HepG2 (cell line): Measurements from ENCODE around the gene EVA1A. TPM values are rescaled to one million over a fixed set of nuclear protein-coding genes. Genes with fewer than 3 reads are reported as not detected.

Experiments
- ATAC-seq: fragments of 200-7000 bp; cut with Tn5 transposase; 3 replicates; pipeline ENCODE4 v1.9.1; 2020; ENCODE audit warnings: mild to moderate bottlenecking, moderate library complexity
- BruUV-seq: library from RNA; stranded (reverse); fragments of 400-500 nt; replicated peaks from 2 replicates; lab custom pipeline; 2021; lab: Mats Ljungman, UMichigan
- CTCF ChIA-PET: fragments of 300-600 bp; formaldehyde crosslinking; extraction: SDS; loops from one replicate; lab custom pipeline; 2021; ENCODE audit warnings: low total read pairs, inconsistent platforms, low intra/inter-chr PET ratio; lab: Yijun Ruan, JAX
- POLR2A ChIA-PET: fragments of 350-600 bp; sonication (Branson Sonifier 250); formaldehyde crosslinking; loops from one replicate; lab custom pipeline; 2020; ENCODE audit warnings: antibody characterized with exemption, inconsistent platforms; lab: Yijun Ruan, JAX
- DNase-seq: peaks from one replicate; pipeline ENCODE4 v3.0.0-alpha.2; 2015; ENCODE audit warnings: low spot score
- FAIRE-seq: peaks from 3 replicates; lab custom pipeline; 2011; peaks lifted over from hg19 to GRCh38; lab: Jason Lieb, UNC
- H2AFZ ChIP-seq: one replicate; pipeline ENCODE4 v1.6.1; 2011; ENCODE audit warnings: low read length, inconsistent platforms
- H3K27ac ChIP-seq: fragments of 300-600 bp; 3 replicates; pipeline ENCODE4 v1.8.0; 2011; ENCODE audit warnings: mixed run types, mild to moderate bottlenecking, mixed read lengths, low read length, inconsistent platforms; ENCODE audit not compliant: insufficient read depth; ENCODE audit errors: extremely low read length
- H3K27me3 ChIP-seq, 2 experiments: fragments of 200-600 bp in 1 of 2; 2 replicates in 1 of 2; 3 replicates in 1 of 2; pipeline versions ENCODE4 v1.6.0 to v1.8.0; 2011; ENCODE audit warnings: low read length in 2 of 2, mild to moderate bottlenecking in 2 of 2, moderate library complexity in 2 of 2, inconsistent platforms in 1 of 2; ENCODE audit not compliant: insufficient read depth in 2 of 2, control insufficient read depth in 1 of 2
- H3K36me3 ChIP-seq, 2 experiments: fragments of 200-600 bp in 1 of 2; replicated peaks in 1 of 2; 2 replicates in 1 of 2; 3 replicates in 1 of 2; pipeline versions ENCODE4 v1.5.1 to v1.8.0; 2011; ENCODE audit warnings: low read length in 2 of 2, inconsistent platforms in 1 of 2; ENCODE audit not compliant: insufficient read depth in 2 of 2, control insufficient read depth in 1 of 2
- H3K4me1 ChIP-seq: 2 replicates; pipeline ENCODE4 v1.5.1; 2012; ENCODE audit warnings: low read length, inconsistent platforms; ENCODE audit not compliant: insufficient read depth
- H3K4me2 ChIP-seq: 2 replicates; pipeline ENCODE4 v1.6.0; 2011; ENCODE audit warnings: low read depth, low read length, inconsistent platforms
- H3K4me3 ChIP-seq, 3 experiments: fragments of 200-600 bp in 1 of 3; sonication (generic), shearing (Covaris generic) in 1 of 3; replicated peaks in 1 of 3; 2 replicates each; pipeline ENCODE4 v1.5.1; 2011 to 2016; ENCODE audit warnings: low read length in 3 of 3, inconsistent platforms in 2 of 3, low read depth in 2 of 3, mild to moderate bottlenecking in 2 of 3, control low read depth in 1 of 3, mixed read lengths in 1 of 3; ENCODE audit not compliant: insufficient read depth in 1 of 3
- H3K79me2 ChIP-seq: one replicate; pipeline ENCODE4 v1.6.1; 2011; ENCODE audit warnings: low read length, inconsistent platforms; ENCODE audit not compliant: insufficient read depth
- H3K9ac ChIP-seq: 2 replicates; pipeline ENCODE4 v1.6.0; 2011; ENCODE audit warnings: mild to moderate bottlenecking, low read depth, low read length, inconsistent platforms; ENCODE audit not compliant: insufficient read depth
- H3K9me3 ChIP-seq: 2 replicates; pipeline ENCODE4 v1.5.1; 2012; ENCODE audit warnings: mild to moderate bottlenecking, low read length
- H4K20me1 ChIP-seq: 2 replicates; pipeline ENCODE4 v1.6.0; 2011; ENCODE audit warnings: inconsistent platforms, mild to moderate bottlenecking, low read length, moderate library complexity; ENCODE audit not compliant: insufficient read depth
- BORCS8-MEF2B ChIP-seq: sonication (generic); formaldehyde crosslinking; IDR thresholded peaks from 2 replicates; pipeline ENCODE4 v1.8.0; 2022; ENCODE audit warnings: mild to moderate bottlenecking, missing genetic modification reagents
- CREM ChIP-seq, 2 experiments: sonication (generic) in 1 of 2; formaldehyde crosslinking in 1 of 2; IDR thresholded peaks; 2 replicates each; pipeline versions ENCODE4 v1.4.0 to v1.6.1; 2016 to 2020; ENCODE audit warnings: antibody characterized with exemption in 1 of 2, mild to moderate bottlenecking in 1 of 2, missing genetic modification reagents in 1 of 2
- ELF4 ChIP-seq: sonication (generic); formaldehyde crosslinking; IDR thresholded peaks from 2 replicates; pipeline ENCODE4 v1.5.0; 2020; ENCODE audit warnings: missing genetic modification reagents, mild to moderate bottlenecking, moderate library complexity, borderline replicate concordance
- EZH2 ChIP-seq: conservative IDR thresholded peaks from 2 replicates; pipeline ENCODE4 v1.6.1; 2012; ENCODE audit warnings: mild to moderate bottlenecking, low read depth, low read length, moderate library complexity
- KLF12 ChIP-seq: sonication (generic); formaldehyde crosslinking; IDR thresholded peaks from 2 replicates; pipeline ENCODE4 v1.4.0; 2020; ENCODE audit warnings: missing genetic modification reagents, borderline replicate concordance
- MAFF ChIP-seq: IDR thresholded peaks from 2 replicates; pipeline ENCODE4 v1.6.1; 2011; ENCODE audit warnings: low read depth, low read length, improper control_type of control experiment
- MAFK ChIP-seq, 2 experiments: IDR thresholded peaks in 1 of 2; conservative IDR thresholded peaks in 1 of 2; 2 replicates each; pipeline ENCODE4 v1.6.1; 2011; ENCODE audit warnings: improper control_type of control experiment in 2 of 2, low read length in 2 of 2
- MED1 ChIP-seq: sonication (generic); formaldehyde crosslinking; IDR thresholded peaks from 2 replicates; pipeline ENCODE4 v1.4.0; 2020; ENCODE audit warnings: missing genetic modification reagents
- MIXL1 ChIP-seq: IDR thresholded peaks from 2 replicates; pipeline ENCODE4 v1.6.1; 2016
- NFE2L2 ChIP-seq: fragments of 150-350 bp; IDR thresholded peaks from 2 replicates; pipeline ENCODE4 v1.6.1; 2014; ENCODE audit warnings: low read length
- NFKBIZ ChIP-seq: IDR thresholded peaks from 2 replicates; pipeline ENCODE4 v1.6.1; 2018; ENCODE audit warnings: missing genetic modification reagents, missing compliant biosample characterization
- POGZ ChIP-seq: sonication (generic); formaldehyde crosslinking; IDR thresholded peaks from 2 replicates; pipeline ENCODE4 v1.4.0; 2020; ENCODE audit warnings: mild to moderate bottlenecking, missing genetic modification reagents
- RAD21 ChIP-seq: fragments of 450-650 bp; formaldehyde crosslinking; IDR thresholded peaks from 2 replicates; pipeline ENCODE4 v1.5.0; 2020; ENCODE audit warnings: mild to moderate bottlenecking
- SALL1 ChIP-seq: sonication (generic); formaldehyde crosslinking; IDR thresholded peaks from 2 replicates; pipeline ENCODE4 v1.8.0; 2022; ENCODE audit warnings: mild to moderate bottlenecking, missing genetic modification reagents
- SRF ChIP-seq: IDR thresholded peaks from 2 replicates; pipeline ENCODE4 v1.6.1; 2011; ENCODE audit warnings: mild to moderate bottlenecking, low read depth, low read length, moderate library complexity
- TARDBP ChIP-seq: sonication (generic); formaldehyde crosslinking; IDR thresholded peaks from 2 replicates; pipeline ENCODE4 v1.8.0; 2022; ENCODE audit warnings: mild to moderate bottlenecking, missing genetic modification reagents
- ZNF124 ChIP-seq: sonication (generic); formaldehyde crosslinking; IDR thresholded peaks from 2 replicates; pipeline ENCODE4 v1.4.0; 2020; ENCODE audit warnings: missing genetic modification reagents
- ZNF138 ChIP-seq: sonication (generic); formaldehyde crosslinking; IDR thresholded peaks from 2 replicates; pipeline ENCODE4 v1.5.0; 2020; ENCODE audit warnings: mild to moderate bottlenecking, low read depth, missing genetic modification reagents
- ZNF180 ChIP-seq: sonication (generic); formaldehyde crosslinking; IDR thresholded peaks from 2 replicates; pipeline ENCODE4 v1.4.0; 2020; ENCODE audit warnings: low read depth, missing genetic modification reagents, borderline replicate concordance
- ZNF335 ChIP-seq: sonication (generic); formaldehyde crosslinking; IDR thresholded peaks from 2 replicates; pipeline ENCODE4 v1.4.0; 2020; ENCODE audit warnings: missing genetic modification reagents
- ZNF576 ChIP-seq: sonication (generic); formaldehyde crosslinking; IDR thresholded peaks from 2 replicates; pipeline ENCODE4 v1.4.0; 2020; ENCODE audit warnings: mild to moderate bottlenecking, missing genetic modification reagents
- ZNF747 ChIP-seq: sonication (generic); formaldehyde crosslinking; IDR thresholded peaks from 2 replicates; pipeline ENCODE4 v1.8.1; 2023; ENCODE audit warnings: missing genetic modification reagents, mild to moderate bottlenecking, borderline replicate concordance
- ZNF891 ChIP-seq: sonication (generic); formaldehyde crosslinking; IDR thresholded peaks from 2 replicates; pipeline ENCODE4 v1.5.0; 2020; ENCODE audit warnings: mild to moderate bottlenecking, missing genetic modification reagents
- WGBS: methylation state at CpG from one replicate; pipeline ENCODE4 v1.1.6; 2017; ENCODE audit warnings: low lambda C conversion rate; 5-methylcytosine and 5-hydroxymethylcytosine counted together
- in situ Hi-C: cut with HindIII; loops from 2 replicates; pipeline ENCODE4 v1.10.0; 2017; ENCODE audit warnings: low pct_unique_long_range_greater_than_20kb; ENCODE audit not compliant: extremely low pct_ligation_motif_present
- intact Hi-C: fragments of 100-400 bp; cut with micrococcal nuclease; formaldehyde crosslinking; loops from one replicate; pipeline ENCODE4 v1.10.0; 2022; ENCODE audit not compliant: unreplicated experiment
- polyA plus RNA-seq, 8 experiments: library from polyadenylated mRNA; depleted of rRNA in 3 of 8; stranded (reverse) in 7 of 8; unstranded in 1 of 8; fragments of >200 nt; fragmentation: Illumina TruSeq in 4 of 8; extraction: Trizol in 4 of 8; gene quantifications; 2 replicates each; pipeline versions ENCODE4 v1.2.1 to v1.2.3, GENCODE V29; 2011 to 2016; ENCODE audit warnings: low read depth in 4 of 8, missing spikeins in 1 of 8, mixed read lengths in 1 of 8; ENCODE audit not compliant: insufficient read depth in 1 of 8
- total RNA-seq, 5 experiments: library from RNA; depleted of rRNA; stranded (reverse); fragments of >200 nt; fragmentation: Illumina TruSeq; extraction: Trizol; gene quantifications; 2 replicates each; pipeline ENCODE4 v1.2.3, GENCODE V29; 2016; ENCODE audit warnings: low read depth in 1 of 5
- TF ChIP-seq, protein P1 (sequence below): sonication (generic); formaldehyde crosslinking; conservative IDR thresholded peaks from 2 replicates; pipeline ENCODE4 v1.4.0; 2020; ENCODE audit warnings: mild to moderate bottlenecking, missing genetic modification reagents, moderate library complexity

EVA1A gene
- total and polyA plus RNA-seq, 2 of the 13 experiments (the other 11 are each of a cell fraction or from before 2014, with no cell fraction given), result 57.5 to 57.8 TPM

GRCh38 chr2:75459565-75460310 lies 101.0 kb downstream of the EVA1A start:
- intact Hi-C loops (no loop called here), in situ Hi-C loops (no loop called here)
- peak; percentile 15 for DNase-seq
- TF ChIP-seq MIXL1 (0 out of 2 replicates have a peak, but pooled peaks have one; percentile 10), EZH2 (no peak), ZNF138 (CRISPR knock-in tag) (no peak), ZNF891 (CRISPR knock-in tag) (no peak), MED1 (peak; percentile 63), ZNF180 (CRISPR knock-in tag) (no peak), TARDBP (CRISPR knock-in tag) (no peak), NFKBIZ (CRISPR knock-in tag) (no peak), NFE2L2 (no peak), ELF4 (CRISPR knock-in tag) (no peak), MAFK (conservative IDR thresholded peaks at IDR 0.05 in 1 of 2, IDR thresholded peaks at IDR 0.05 in 1 of 2; ENCODE audit: low read length in 2 of 2) (peak; percentile 100), KLF12 (CRISPR knock-in tag) (no peak), CREM (IDR thresholded peaks at IDR 0.05) (no peak), CREM (CRISPR knock-in tag; IDR thresholded peaks at IDR 0.05) (no peak), SALL1 (peak; percentile 53; the same call in 1 of the 2 replicates), ZNF576 (CRISPR knock-in tag) (no peak), SRF (no peak), ZNF335 (CRISPR knock-in tag) (no peak), ZNF124 (peak; percentile 77; the same call in 1 of the 2 replicates), POGZ (CRISPR knock-in tag) (no peak), ZNF747 (CRISPR knock-in tag) (no peak), BORCS8-MEF2B (no peak), RAD21 (CRISPR knock-in tag) (no peak), MAFF (peak; percentile 100)
- TF ChIP-seq, protein P1, sequence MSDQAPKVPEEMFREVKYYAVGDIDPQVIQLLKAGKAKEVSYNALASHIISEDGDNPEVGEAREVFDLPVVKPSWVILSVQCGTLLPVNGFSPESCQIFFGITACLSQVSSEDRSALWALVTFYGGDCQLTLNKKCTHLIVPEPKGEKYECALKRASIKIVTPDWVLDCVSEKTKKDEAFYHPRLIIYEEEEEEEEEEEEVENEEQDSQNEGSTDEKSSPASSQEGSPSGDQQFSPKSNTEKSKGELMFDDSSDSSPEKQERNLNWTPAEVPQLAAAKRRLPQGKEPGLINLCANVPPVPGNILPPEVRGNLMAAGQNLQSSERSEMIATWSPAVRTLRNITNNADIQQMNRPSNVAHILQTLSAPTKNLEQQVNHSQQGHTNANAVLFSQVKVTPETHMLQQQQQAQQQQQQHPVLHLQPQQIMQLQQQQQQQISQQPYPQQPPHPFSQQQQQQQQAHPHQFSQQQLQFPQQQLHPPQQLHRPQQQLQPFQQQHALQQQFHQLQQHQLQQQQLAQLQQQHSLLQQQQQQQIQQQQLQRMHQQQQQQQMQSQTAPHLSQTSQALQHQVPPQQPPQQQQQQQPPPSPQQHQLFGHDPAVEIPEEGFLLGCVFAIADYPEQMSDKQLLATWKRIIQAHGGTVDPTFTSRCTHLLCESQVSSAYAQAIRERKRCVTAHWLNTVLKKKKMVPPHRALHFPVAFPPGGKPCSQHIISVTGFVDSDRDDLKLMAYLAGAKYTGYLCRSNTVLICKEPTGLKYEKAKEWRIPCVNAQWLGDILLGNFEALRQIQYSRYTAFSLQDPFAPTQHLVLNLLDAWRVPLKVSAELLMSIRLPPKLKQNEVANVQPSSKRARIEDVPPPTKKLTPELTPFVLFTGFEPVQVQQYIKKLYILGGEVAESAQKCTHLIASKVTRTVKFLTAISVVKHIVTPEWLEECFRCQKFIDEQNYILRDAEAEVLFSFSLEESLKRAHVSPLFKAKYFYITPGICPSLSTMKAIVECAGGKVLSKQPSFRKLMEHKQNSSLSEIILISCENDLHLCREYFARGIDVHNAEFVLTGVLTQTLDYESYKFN (CRISPR knock-in tag), result peak; percentile 37; the same call in 1 of the 2 replicates

More at GRCh38 chr2:75459565-75460310, 101.0 kb downstream of the EVA1A start:
- H3K79me2 ChIP-seq, result no peaks in the 10 kb centered on the region
- H3K4me2 ChIP-seq, result no peak overlapping the region
- no peaks in the 10 kb centered on the region for H4K20me1 ChIP-seq
- no peaks in the 10 kb centered on the region for H3K9me3 ChIP-seq
- H3K4me3 ChIP-seq, result no peak overlapping the region
- H3K4me1 ChIP-seq, result peaks cover 17% of the 10 kb centered on the region
- no peak for FAIRE-seq
- peak; percentile 55 for ATAC-seq
- ChIA-PET CTCF (no interaction called here), POLR2A (no interaction called here)
- WGBS, result 57% methylated on average over 14 of the region's 14 CpGs
- H3K27ac ChIP-seq, result no peak overlapping the region
- H3K27me3 ChIP-seq, result no peaks in the 10 kb centered on the region
- H3K36me3 ChIP-seq, result no peaks in the 10 kb centered on the region
- no peak overlapping the region for H2AFZ ChIP-seq
- BruUV-seq, result no TSS peak
- no peak overlapping the region for H3K9ac ChIP-seq
